ENCODE measurements around the gene SLC46A3.

SLC46A3 gene, protein sequence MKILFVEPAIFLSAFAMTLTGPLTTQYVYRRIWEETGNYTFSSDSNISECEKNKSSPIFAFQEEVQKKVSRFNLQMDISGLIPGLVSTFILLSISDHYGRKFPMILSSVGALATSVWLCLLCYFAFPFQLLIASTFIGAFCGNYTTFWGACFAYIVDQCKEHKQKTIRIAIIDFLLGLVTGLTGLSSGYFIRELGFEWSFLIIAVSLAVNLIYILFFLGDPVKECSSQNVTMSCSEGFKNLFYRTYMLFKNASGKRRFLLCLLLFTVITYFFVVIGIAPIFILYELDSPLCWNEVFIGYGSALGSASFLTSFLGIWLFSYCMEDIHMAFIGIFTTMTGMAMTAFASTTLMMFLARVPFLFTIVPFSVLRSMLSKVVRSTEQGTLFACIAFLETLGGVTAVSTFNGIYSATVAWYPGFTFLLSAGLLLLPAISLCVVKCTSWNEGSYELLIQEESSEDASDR

DNA sequence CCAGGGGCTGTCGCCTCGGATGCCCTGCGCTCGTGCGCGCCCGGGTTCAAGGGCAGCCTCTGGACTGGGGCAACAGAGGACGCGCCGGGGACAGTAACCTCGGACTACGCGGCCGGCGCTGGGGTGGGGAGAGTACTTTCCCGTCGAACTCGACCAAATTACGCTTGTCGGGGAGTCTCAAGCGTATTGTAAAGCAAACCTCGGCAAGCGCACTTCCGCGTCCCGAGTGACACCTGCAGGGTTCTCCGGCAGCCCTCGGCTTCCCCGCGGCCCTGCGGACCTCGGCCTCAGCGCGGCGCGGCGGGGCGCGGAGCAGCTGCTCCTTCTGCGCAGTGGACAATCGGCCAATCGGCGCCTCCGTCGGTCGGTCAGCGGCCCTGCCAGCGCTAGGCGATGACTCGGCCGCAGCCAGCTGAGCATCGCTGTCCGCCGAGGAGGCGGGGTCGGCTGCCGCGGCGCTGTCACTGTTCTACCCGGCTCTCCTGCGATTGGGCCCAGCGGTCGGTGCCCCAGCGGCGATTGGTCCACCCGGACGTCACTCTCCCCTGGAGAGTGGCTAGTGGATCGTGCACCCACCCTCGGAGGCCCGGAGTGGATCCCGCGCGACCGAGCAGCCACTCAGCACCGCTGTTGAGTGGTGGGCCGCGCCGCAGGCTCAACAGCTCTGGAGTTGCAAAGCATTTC lies at the start of gene SLC46A3:
TSS of gene SLC46A3 (minus strand) at position 428 of the 684 bp plus-strand sequence. CDS start 972 bp downstream, outside the sequence.
- Mint-ChIP-seq H3K9me3 (no peaks in the 10 kb centered on the region), H3K4me1 (peaks cover 19 to 38% of the 10 kb centered on the region in 2 donors), H3K4me3 (peak within 1 kb of the TSS; percentile 98), H3K36me3 (peaks cover 3 to 4% of the 10 kb centered on the region in 2 donors), H3K27ac (peak within 1 kb of the TSS; percentile 96), H3K27me3 (no peaks in the 10 kb centered on the region)
- DNase-seq (peak; percentile 95), ATAC-seq (replicated peaks) (peak; percentile 99)

DNA sequence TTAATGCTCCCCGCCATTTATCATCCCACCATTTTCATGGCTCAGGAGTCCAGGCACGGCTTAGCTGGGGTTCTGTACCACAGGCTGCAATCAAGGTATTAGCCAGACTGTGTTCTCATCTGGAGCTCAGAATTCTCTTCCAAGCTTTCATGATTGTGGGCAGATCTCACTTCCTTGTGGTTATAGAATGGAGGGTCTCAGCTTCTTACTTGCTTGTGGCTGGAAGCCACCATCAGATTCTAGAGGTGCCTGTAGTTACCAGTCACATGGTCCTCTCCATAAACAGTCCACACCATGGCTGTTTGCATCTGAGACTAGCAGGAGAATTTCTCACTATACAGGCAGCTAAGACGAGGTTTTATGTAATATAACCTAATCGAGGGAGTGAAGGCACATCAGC lies 45.1 kb upstream of the SLC46A3 start:
- Mint-ChIP-seq H3K27me3 (peaks cover 10 to 14% of the 10 kb centered on the region in 2 donors), H3K4me1 (no peaks in the 10 kb centered on the region), H3K9me3 (peaks cover 6 to 9% of the 10 kb centered on the region in 2 donors), H3K4me3 (no peak overlapping the region), H3K27ac (no peak overlapping the region), H3K36me3 (peaks cover 1 to 6% of the 10 kb centered on the region in 2 donors)
- ATAC-seq (replicated peaks) (no peak), DNase-seq (no peak)

- H3K4me1 Mint-ChIP-seq, result no peaks in the 10 kb centered on the region
These were observed 42.8 kb upstream of the SLC46A3 start for GRCh38 chr13:28761586-28761985.

GRCh38 chr13:28755546-28755870 lies 36.7 kb upstream of the SLC46A3 start:
- Mint-ChIP-seq H3K36me3 (peaks cover 5 to 11% of the 10 kb centered on the region in 2 donors), H3K27ac (no peak overlapping the region), H3K4me3 (no peak overlapping the region), H3K27me3 (peaks cover 0 to 18% of the 10 kb centered on the region in 2 donors), H3K9me3 (peaks cover 12 to 13% of the 10 kb centered on the region in 2 donors), H3K4me1 (peaks cover 13 to 25% of the 10 kb centered on the region in 2 donors)
- ATAC-seq (replicated peaks) (peak in 1 of 2 donors; percentile 10), DNase-seq (no peak)

More at GRCh38 chr13:28761586-28761985, 42.8 kb upstream of the SLC46A3 start:
- peaks cover 2 to 8% of the 10 kb centered on the region in 2 donors for H3K36me3 Mint-ChIP-seq
- DNase-seq (no peak), ATAC-seq (replicated peaks) (no peak)
- peaks cover 8 to 9% of the 10 kb centered on the region in 2 donors for H3K9me3 Mint-ChIP-seq
- peaks cover 10 to 23% of the 10 kb centered on the region in 2 donors for H3K27me3 Mint-ChIP-seq
- no peak overlapping the region for H3K27ac Mint-ChIP-seq
- no peak overlapping the region for H3K4me3 Mint-ChIP-seq

DNA sequence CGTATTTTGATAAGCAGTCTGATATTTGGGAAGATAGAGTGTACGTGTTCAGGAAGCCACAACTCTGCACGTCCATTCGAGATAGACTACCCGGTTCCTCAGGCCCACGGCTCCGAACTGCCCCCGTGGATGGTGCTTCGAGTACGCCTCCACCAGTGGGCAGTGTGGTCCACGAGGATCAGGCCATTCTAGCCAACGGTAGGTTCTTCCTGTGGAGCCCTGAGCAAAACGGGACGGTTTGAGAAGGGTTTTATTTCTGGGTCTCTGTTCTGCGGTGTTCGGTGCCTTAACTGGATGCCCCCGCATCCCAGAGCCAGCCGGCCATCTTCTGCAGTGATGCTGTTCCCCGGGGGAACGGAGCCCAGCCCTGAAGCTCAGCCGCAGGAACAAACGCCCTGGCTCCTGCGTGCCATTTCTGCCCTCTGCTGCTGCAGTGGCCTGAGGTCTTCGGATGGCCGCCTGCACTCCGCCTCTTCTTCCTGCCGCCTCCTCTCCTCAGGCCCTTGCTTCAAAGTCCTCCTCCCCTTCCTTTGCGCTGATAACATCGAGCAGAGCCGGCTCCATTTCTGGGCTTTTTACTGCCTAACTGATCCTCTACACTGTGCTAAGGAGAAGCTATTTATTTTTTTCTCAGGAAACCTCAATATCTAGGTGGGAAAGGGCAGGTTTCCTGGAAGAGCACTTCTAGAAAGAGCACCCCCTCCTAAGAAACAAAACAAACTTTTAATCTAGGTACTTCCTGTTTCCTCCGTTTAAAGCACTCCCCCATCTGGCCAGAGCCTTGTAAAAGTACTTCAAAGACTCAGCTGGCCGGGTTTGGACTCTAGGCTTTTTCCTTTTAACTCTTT lies 36.2 kb upstream of the SLC46A3 start:
- Mint-ChIP-seq H3K27me3 (peaks cover 0 to 18% of the 10 kb centered on the region in 2 donors), H3K27ac (peak overlapping the region; percentile 87), H3K4me3 (peak overlapping the region; percentile 78 to 88), H3K9me3 (peaks cover 12 to 13% of the 10 kb centered on the region in 2 donors), H3K36me3 (peaks cover 5 to 11% of the 10 kb centered on the region in 2 donors), H3K4me1 (peaks cover 13 to 25% of the 10 kb centered on the region in 2 donors)
- peak; percentile 75 to 81 for ATAC-seq (replicated peaks)
- no peak for DNase-seq

GRCh38 chr13:28753946-28754345 lies 35.2 kb upstream of the SLC46A3 start:
- no peak for DNase-seq
- Mint-ChIP-seq H3K4me3 (no peak overlapping the region), H3K36me3 (peaks cover 4 to 5% of the 10 kb centered on the region in 2 donors), H3K9me3 (peaks cover 6 to 12% of the 10 kb centered on the region in 2 donors), H3K4me1 (peaks cover 13 to 25% of the 10 kb centered on the region in 2 donors), H3K27me3 (peaks cover 7 to 14% of the 10 kb centered on the region in 2 donors), H3K27ac (no peak overlapping the region)
- no peak for ATAC-seq (replicated peaks)

- Mint-ChIP-seq H3K36me3 (peaks cover 3% of the 10 kb centered on the region in 2 donors), H3K27ac (peak overlapping the region; percentile 70), H3K4me3 (no peak overlapping the region), H3K27me3 (peaks cover 8 to 12% of the 10 kb centered on the region in 2 donors), H3K9me3 (peaks cover 4 to 10% of the 10 kb centered on the region in 2 donors), H3K4me1 (peaks cover 13 to 25% of the 10 kb centered on the region in 2 donors)
- DNase-seq, result no peak
- ATAC-seq (replicated peaks), result no peak
These were observed 34.6 kb upstream of the SLC46A3 start for GRCh38 chr13:28753208-28753892.

- H3K36me3 Mint-ChIP-seq, result peaks cover 3% of the 10 kb centered on the region in 2 donors
These were observed 32.6 kb upstream of the SLC46A3 start for GRCh38 chr13:28751175-28751960.

GRCh38 chr13:28750187-28751045 lies 31.6 kb upstream of the SLC46A3 start:
- H3K4me3 Mint-ChIP-seq, result no peak overlapping the region
- DNase-seq (no peak), ATAC-seq (replicated peaks) (peak; percentile 25 to 28)
- H3K27ac Mint-ChIP-seq, result no peak overlapping the region
- H3K27me3 Mint-ChIP-seq, result peaks cover 0 to 8% of the 10 kb centered on the region in 2 donors
- peaks cover 13 to 24% of the 10 kb centered on the region in 2 donors for H3K4me1 Mint-ChIP-seq
- peaks cover 4 to 7% of the 10 kb centered on the region in 2 donors for H3K9me3 Mint-ChIP-seq
- peaks cover 3% of the 10 kb centered on the region in 2 donors for H3K36me3 Mint-ChIP-seq

More at GRCh38 chr13:28751175-28751960, 32.6 kb upstream of the SLC46A3 start:
- H3K4me1 Mint-ChIP-seq, result peaks cover 13 to 25% of the 10 kb centered on the region in 2 donors
- peaks cover 4 to 7% of the 10 kb centered on the region in 2 donors for H3K9me3 Mint-ChIP-seq
- no peak for DNase-seq
- H3K27ac Mint-ChIP-seq, result no peak overlapping the region
- no peak overlapping the region for H3K4me3 Mint-ChIP-seq
- ATAC-seq (replicated peaks), result peak in 1 of 2 donors; percentile 39
- H3K27me3 Mint-ChIP-seq, result peaks cover 4 to 8% of the 10 kb centered on the region in 2 donors

- DNase-seq, result no peak
These were observed 29.1 kb upstream of the SLC46A3 start for GRCh38 chr13:28747851-28748250.

GRCh38 chr13:28746287-28746612 lies 27.5 kb upstream of the SLC46A3 start:
- H3K9me3 Mint-ChIP-seq, result peaks cover 0 to 1% of the 10 kb centered on the region in 2 donors
- no peak overlapping the region for H3K4me3 Mint-ChIP-seq
- H3K27me3 Mint-ChIP-seq, result peaks cover 0 to 8% of the 10 kb centered on the region in 2 donors
- peaks cover 8 to 10% of the 10 kb centered on the region in 2 donors for H3K4me1 Mint-ChIP-seq
- ATAC-seq (replicated peaks) (no peak), DNase-seq (no peak)
- H3K27ac Mint-ChIP-seq, result no peak overlapping the region
- H3K36me3 Mint-ChIP-seq, result no peaks in the 10 kb centered on the region

More at GRCh38 chr13:28747851-28748250, 29.1 kb upstream of the SLC46A3 start:
- Mint-ChIP-seq H3K9me3 (peaks cover 0 to 1% of the 10 kb centered on the region in 2 donors), H3K27ac (no peak overlapping the region), H3K27me3 (peaks cover 0 to 8% of the 10 kb centered on the region in 2 donors), H3K4me3 (no peak overlapping the region), H3K4me1 (peaks cover 5 to 8% of the 10 kb centered on the region in 2 donors), H3K36me3 (no peaks in the 10 kb centered on the region)
- ATAC-seq (replicated peaks), result no peak

- Mint-ChIP-seq H3K27ac (no peak overlapping the region), H3K9me3 (peaks cover 0 to 1% of the 10 kb centered on the region in 2 donors), H3K4me1 (peaks cover 8 to 11% of the 10 kb centered on the region in 2 donors)
These were observed 25.9 kb upstream of the SLC46A3 start for GRCh38 chr13:28744656-28745055.

More at GRCh38 chr13:28744656-28745055, 25.9 kb upstream of the SLC46A3 start:
- DNase-seq, result no peak
- ATAC-seq (replicated peaks), result peak in 1 of 2 donors; percentile 33
- Mint-ChIP-seq H3K36me3 (no peaks in the 10 kb centered on the region), H3K4me3 (no peak overlapping the region), H3K27me3 (peaks cover 0 to 7% of the 10 kb centered on the region in 2 donors)
